Activated CD4-positive, alpha-beta memory T cell treated with anti-CD3 and anti-CD28 coated beads for 36 hours (primary cell): ENCODE results near the gene TLN1. TPM values are rescaled to one million over a fixed set of nuclear protein-coding genes. Genes with fewer than 3 reads are reported as not detected.

Experiments used
- CTCF ChIA-PET: fragments of 350-600 bp; sonication (Branson Sonifier 250); formaldehyde crosslinking; loops from one replicate; lab custom pipeline; 2021; ENCODE audit warnings: antibody characterized with exemption, inconsistent platforms; lab: Charles Lee
- POLR2A ChIA-PET: fragments of 350-600 bp; sonication (Branson Sonifier 250); formaldehyde crosslinking; loops from one replicate; lab custom pipeline; 2021; ENCODE audit warnings: antibody characterized with exemption; lab: Charles Lee
- DNase-seq: peaks from one replicate; pipeline ENCODE4 v3.0.0-alpha.2; 2020
- H3K27ac Mint-ChIP-seq: one replicate; pipeline ENCODE4 v1.8.0; 2021; ENCODE audit warnings: mixed read lengths
- H3K27me3 Mint-ChIP-seq: one replicate; pipeline ENCODE4 v1.8.0; 2021; ENCODE audit warnings: mixed read lengths
- H3K36me3 Mint-ChIP-seq: one replicate; pipeline ENCODE4 v1.8.0; 2021; ENCODE audit warnings: mixed read lengths
- H3K4me1 Mint-ChIP-seq: one replicate; pipeline ENCODE4 v1.8.0; 2021; ENCODE audit warnings: low read depth, mixed read lengths
- H3K4me3 Mint-ChIP-seq: one replicate; pipeline ENCODE4 v1.8.0; 2021; ENCODE audit warnings: mild to moderate bottlenecking, mixed read lengths
- H3K9me3 Mint-ChIP-seq: one replicate; pipeline ENCODE4 v1.8.0; 2021; ENCODE audit warnings: mixed read lengths
- intact Hi-C: fragments of 100-400 bp; cut with micrococcal nuclease; formaldehyde crosslinking; loops from one replicate; pipeline ENCODE4 v1.15.1; 2023
- total RNA-seq, 2 experiments: library from RNA; stranded (reverse); gene quantifications; one replicate each; pipeline ENCODE4 v1.2.3, GENCODE V29; 2021

The TLN1 gene
- total RNA-seq, 2 experiments from 2014 or later: 285 to 287 TPM

GRCh38 chr9:35716230-35716629 is 15.8 kb downstream of the TLN1 start:
- intact Hi-C loops: no loop called here
- no peak for DNase-seq
- POLR2A ChIA-PET: interaction anchor here (0.9 to 1.4 kb wide), 2 partner anchors 12 to 20 kb away, joined by 3 to 5 read pairs; no protein-coding TSS in a partner anchor
- CTCF ChIA-PET: interaction anchor here (6.5 kb wide), 1 partner anchor 20 kb away, joined by 55 read pairs; no protein-coding TSS in a partner anchor
- Mint-ChIP-seq H3K27me3 (no peaks in the 10 kb centered on the region), H3K27ac (no peak overlapping the region), H3K36me3 (peaks cover 61% of the 10 kb centered on the region), H3K4me1 (peaks cover 15% of the 10 kb centered on the region), H3K4me3 (no peak overlapping the region), H3K9me3 (no peaks in the 10 kb centered on the region)

DNA sequence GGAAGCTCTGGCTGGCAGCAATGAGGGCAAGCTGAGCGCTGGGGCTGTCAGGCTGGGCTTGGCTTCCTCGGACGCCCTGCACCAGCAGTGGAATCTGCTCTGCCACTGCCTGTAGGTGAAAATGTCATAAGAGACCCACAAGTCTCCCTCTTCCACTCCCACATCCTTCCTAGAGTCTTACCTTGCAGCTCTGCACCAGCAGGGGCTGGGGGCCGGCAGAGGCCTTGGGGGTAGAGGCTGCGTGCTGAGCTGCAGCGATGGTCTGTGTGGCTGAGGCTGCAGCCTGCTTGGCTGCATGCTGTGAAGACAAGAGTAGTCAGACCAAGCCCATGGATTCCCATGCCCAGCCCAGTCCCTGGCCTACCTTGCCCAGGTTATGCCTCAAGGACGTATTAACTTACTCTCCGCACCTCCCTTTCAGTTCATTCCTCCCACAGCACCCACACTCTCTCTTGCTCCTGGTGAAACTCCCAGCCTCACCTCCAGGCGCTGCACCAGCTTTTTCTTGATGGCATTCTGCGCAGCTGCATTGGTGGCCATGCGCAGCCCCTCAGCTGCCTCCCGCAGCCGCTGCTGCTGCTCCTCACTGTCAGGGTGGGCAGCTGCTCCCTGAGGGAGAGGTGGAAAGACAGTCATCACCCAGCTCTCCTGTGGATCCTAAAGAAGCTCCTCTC is 17.3 kb downstream of the TLN1 start:
- Mint-ChIP-seq H3K27ac (peak overlapping the region; percentile 4), H3K27me3 (no peaks in the 10 kb centered on the region), H3K4me3 (no peak overlapping the region), H3K36me3 (peaks cover 65% of the 10 kb centered on the region), H3K4me1 (peaks cover 15% of the 10 kb centered on the region), H3K9me3 (no peaks in the 10 kb centered on the region)
- ChIA-PET POLR2A (interaction anchor here (1.4 kb wide), 1 partner anchor 13 kb away, joined by 5 read pairs; no protein-coding TSS in a partner anchor), CTCF (interaction anchor here (0.7 to 6.5 kb wide), 4 partner anchors 18 to 103 kb away, joined by 3 to 55 read pairs (median 4); partner anchors contain the start of genes CCDC107 and RMRP)
- intact Hi-C loops: no loop called here
- DNase-seq: no peak

GRCh38 chr9:35714123-35714522 is 17.9 kb downstream of the TLN1 start:
- Mint-ChIP-seq H3K27me3 (no peaks in the 10 kb centered on the region), H3K4me3 (no peak overlapping the region), H3K4me1 (peaks cover 15% of the 10 kb centered on the region), H3K27ac (no peak overlapping the region), H3K36me3 (peaks cover 61% of the 10 kb centered on the region), H3K9me3 (no peaks in the 10 kb centered on the region)
- ChIA-PET POLR2A (no interaction called here), CTCF (interaction anchor here (0.9 to 6.5 kb wide), 3 partner anchors 18 to 56 kb away, joined by 3 to 55 read pairs (median 4); partner anchors contain the start of genes CCDC107 and RMRP)
- DNase-seq: no peak
- intact Hi-C loops: no loop called here

- Mint-ChIP-seq H3K36me3 (peaks cover 64% of the 10 kb centered on the region), H3K27ac (no peak overlapping the region)
- POLR2A ChIA-PET: no interaction called here
These were observed 18.4 kb downstream of the TLN1 start for GRCh38 chr9:35713578-35713977.

GRCh38 chr9:35712762-35713400 is 19.1 kb downstream of the TLN1 start:
- ChIA-PET POLR2A (no interaction called here), CTCF (interaction anchor here (0.5 to 6.5 kb wide), 6 partner anchors 9 to 36 kb away, joined by 3 to 55 read pairs (median 4); partner anchors contain the start of genes GBA2 and RGP1)
- no peak overlapping the region for H3K4me3 Mint-ChIP-seq
- H3K9me3 Mint-ChIP-seq: no peaks in the 10 kb centered on the region
- intact Hi-C loops: no loop called here
- H3K36me3 Mint-ChIP-seq: peaks cover 64% of the 10 kb centered on the region
- peak overlapping the region; percentile 18 for H3K27ac Mint-ChIP-seq
- H3K27me3 Mint-ChIP-seq: no peaks in the 10 kb centered on the region
- H3K4me1 Mint-ChIP-seq: peaks cover 15% of the 10 kb centered on the region
- DNase-seq: no peak

More at GRCh38 chr9:35713578-35713977, 18.4 kb downstream of the TLN1 start:
- Mint-ChIP-seq H3K9me3 (no peaks in the 10 kb centered on the region), H3K4me1 (peaks cover 15% of the 10 kb centered on the region), H3K4me3 (no peak overlapping the region), H3K27me3 (no peaks in the 10 kb centered on the region)
- CTCF ChIA-PET: interaction anchor here (1.3 to 6.5 kb wide), 3 partner anchors 17 to 35 kb away, joined by 3 to 55 read pairs (median 3); partner anchors contain the start of genes GBA2 and RGP1
- intact Hi-C loops: no loop called here
- DNase-seq: no peak

DNA sequence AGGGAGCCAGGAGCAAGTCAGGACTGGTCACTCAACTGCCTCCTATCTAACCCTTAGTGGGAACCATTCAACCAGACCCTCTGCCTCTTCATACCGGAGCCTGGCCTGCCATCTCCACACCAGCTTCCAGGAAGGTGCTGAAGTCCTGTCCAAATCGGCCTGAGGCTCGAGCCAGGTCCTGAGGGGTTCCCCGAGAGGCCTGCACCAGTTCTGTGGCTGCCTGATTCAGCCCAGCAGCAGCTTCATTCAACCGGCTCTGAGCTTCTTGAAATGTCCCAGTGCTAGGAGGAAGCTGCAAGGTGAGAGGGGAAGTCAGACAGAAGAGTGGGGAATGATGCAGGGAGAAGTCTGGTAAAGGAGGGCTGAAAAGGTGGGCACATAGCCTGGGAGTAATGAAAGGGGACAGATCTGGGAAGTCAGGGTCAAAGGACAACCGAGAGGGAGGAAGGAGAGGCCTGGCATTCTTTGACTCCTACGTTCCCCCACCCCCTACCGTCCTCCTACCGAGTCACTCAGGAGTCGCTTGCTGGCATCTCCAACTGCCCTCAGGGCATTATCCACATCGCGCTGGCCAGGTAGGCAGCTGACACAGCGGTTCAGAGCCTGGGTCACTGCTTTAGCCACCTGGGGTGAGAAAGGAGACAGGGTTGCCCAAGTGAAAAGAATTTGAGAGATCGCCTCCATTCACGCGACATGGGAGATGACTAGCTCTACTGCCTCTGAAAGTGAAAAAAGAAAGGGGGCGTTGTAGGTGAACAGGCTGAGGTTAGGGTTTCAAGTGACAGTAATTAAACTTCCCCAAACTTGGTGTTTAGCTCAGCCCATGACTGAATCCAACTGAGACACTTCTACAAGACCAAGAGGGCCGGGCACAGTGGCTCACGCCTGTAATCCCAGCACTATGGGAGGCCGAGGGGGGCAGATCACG is 20.2 kb downstream of the TLN1 start:
- Mint-ChIP-seq H3K9me3 (no peaks in the 10 kb centered on the region), H3K4me1 (peaks cover 15% of the 10 kb centered on the region), H3K4me3 (no peak overlapping the region), H3K27me3 (no peaks in the 10 kb centered on the region), H3K36me3 (peaks cover 68% of the 10 kb centered on the region), H3K27ac (no peak overlapping the region)
- DNase-seq: no peak
- CTCF ChIA-PET: interaction anchor here (1.0 to 6.5 kb wide), 6 partner anchors 12 to 108 kb away, joined by 3 to 55 read pairs (median 4); partner anchors contain the start of genes GBA2 and RGP1
- POLR2A ChIA-PET: no interaction called here
- intact Hi-C loops: no loop called here

DNA sequence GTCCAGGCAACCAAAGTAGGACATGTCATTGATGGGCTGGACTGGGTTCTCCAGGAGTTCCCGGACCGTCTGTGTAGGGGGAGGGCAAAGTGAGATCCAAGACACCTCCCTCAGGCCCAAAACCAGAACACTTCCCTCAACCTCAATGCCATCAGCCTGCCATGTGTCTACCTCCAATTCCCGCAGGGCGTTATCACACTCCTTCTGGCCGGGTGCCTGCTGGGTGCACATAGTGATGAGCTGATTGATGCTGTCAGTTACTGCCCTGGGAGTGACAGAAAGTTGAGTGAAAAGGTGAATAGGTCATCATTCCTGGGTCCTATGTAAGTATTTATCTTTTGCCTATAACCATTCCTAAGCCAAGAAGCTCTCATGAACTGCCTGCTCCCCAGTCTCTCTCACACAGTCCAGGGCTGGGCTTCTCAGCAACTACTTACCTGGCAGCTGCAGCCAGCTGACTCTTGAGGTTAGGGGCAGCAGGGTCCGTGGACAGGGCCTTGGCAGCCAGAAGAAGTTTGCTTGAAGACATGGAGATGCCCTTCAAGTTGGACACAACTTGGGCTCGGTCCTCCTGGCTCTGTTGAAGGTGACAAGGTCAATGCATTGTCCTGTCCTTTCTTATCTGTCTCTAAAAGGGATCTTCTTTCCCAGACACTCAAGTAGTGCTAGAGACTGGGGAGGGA is 21.0 kb downstream of the TLN1 start:
- no peak for DNase-seq
- ChIA-PET POLR2A (no interaction called here), CTCF (interaction anchor here (1.3 to 6.5 kb wide), 2 partner anchors 14 to 15 kb away, joined by 4 to 55 read pairs; no protein-coding TSS in a partner anchor)
- Mint-ChIP-seq H3K36me3 (peaks cover 69% of the 10 kb centered on the region), H3K27ac (no peak overlapping the region), H3K27me3 (no peaks in the 10 kb centered on the region), H3K4me1 (peaks cover 15% of the 10 kb centered on the region), H3K4me3 (no peak overlapping the region), H3K9me3 (no peaks in the 10 kb centered on the region)
- intact Hi-C loops: no loop called here

- H3K27me3 Mint-ChIP-seq: no peaks in the 10 kb centered on the region
- POLR2A ChIA-PET: no interaction called here
- CTCF ChIA-PET: interaction anchor here (1.7 to 2.8 kb wide), 2 partner anchors 12 to 97 kb away, joined by 5 to 9 read pairs; no protein-coding TSS in a partner anchor
- H3K27ac Mint-ChIP-seq: no peak overlapping the region
- peaks cover 70% of the 10 kb centered on the region for H3K36me3 Mint-ChIP-seq
- H3K9me3 Mint-ChIP-seq: no peaks in the 10 kb centered on the region
- H3K4me1 Mint-ChIP-seq: peaks cover 15% of the 10 kb centered on the region
- no peak for DNase-seq
- intact Hi-C loops: no loop called here
- no peak overlapping the region for H3K4me3 Mint-ChIP-seq
These were observed 23.8 kb downstream of the TLN1 start for GRCh38 chr9:35708146-35708545.

- H3K9me3 Mint-ChIP-seq: no peaks in the 10 kb centered on the region
- intact Hi-C loops: no loop called here
- POLR2A ChIA-PET: no interaction called here
- DNase-seq: no peak
- CTCF ChIA-PET: interaction anchor here (0.8 to 2.8 kb wide), 4 partner anchors 10 to 175 kb away, joined by 3 to 9 read pairs (median 4); no protein-coding TSS in a partner anchor
- H3K36me3 Mint-ChIP-seq: peaks cover 71% of the 10 kb centered on the region
- H3K27ac Mint-ChIP-seq: no peak overlapping the region
- peaks cover 4% of the 10 kb centered on the region for H3K4me1 Mint-ChIP-seq
- H3K27me3 Mint-ChIP-seq: no peaks in the 10 kb centered on the region
- no peak overlapping the region for H3K4me3 Mint-ChIP-seq
These were observed 25.0 kb downstream of the TLN1 start for GRCh38 chr9:35706951-35707350.

DNA sequence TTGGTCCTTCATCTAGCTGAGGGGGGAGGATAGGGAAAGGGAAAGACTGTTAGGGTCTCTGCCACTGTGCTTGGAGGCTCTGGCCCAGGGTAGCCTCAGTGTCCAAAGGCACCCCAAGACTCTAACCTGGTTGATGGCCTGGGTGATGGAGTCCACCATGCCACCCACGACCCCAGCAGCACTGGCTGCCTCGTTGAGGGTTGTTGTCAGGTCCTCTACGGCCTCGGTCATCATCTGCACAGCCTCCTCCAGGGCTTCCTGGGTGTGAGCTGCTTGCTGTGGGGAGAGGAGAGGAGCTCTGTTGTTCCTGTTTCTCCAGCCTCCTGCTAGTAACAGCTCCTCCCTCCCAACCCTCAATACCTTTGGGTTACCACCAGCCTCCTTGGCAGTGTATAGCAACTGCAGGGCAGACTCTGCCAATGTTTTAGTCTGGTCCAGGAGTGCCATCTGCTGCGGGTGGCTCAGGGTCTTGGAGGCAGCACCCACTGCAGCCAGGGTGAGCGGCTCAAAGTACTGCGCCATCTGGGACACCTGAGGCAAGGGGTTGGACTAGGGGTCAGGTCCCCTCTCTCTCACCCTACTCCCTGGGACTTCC is 26.1 kb downstream of the TLN1 start:
- Mint-ChIP-seq H3K4me3 (no peak overlapping the region), H3K4me1 (no peaks in the 10 kb centered on the region), H3K9me3 (no peaks in the 10 kb centered on the region), H3K27ac (no peak overlapping the region), H3K27me3 (no peaks in the 10 kb centered on the region), H3K36me3 (peaks cover 63% of the 10 kb centered on the region)
- POLR2A ChIA-PET: interaction anchor here (0.8 kb wide), 1 partner anchor 59 kb away, joined by 3 read pairs; no protein-coding TSS in a partner anchor
- intact Hi-C loops: no loop called here
- CTCF ChIA-PET: interaction anchor here (0.7 to 2.8 kb wide), 5 partner anchors 9 to 32 kb away, joined by 3 to 15 read pairs (median 4); no protein-coding TSS in a partner anchor
- DNase-seq: no peak
